LNCaP clone FGC (cell line): ENCODE results near the gene TMEM187.

Experiments used
- DNase-seq: peaks from one replicate; pipeline ENCODE4 v3.0.0-alpha.2; 2011; ENCODE audit warnings: low read depth
- H3K4me3 ChIP-seq: 2 replicates; pipeline ENCODE4 v1.5.1; 2011; ENCODE audit warnings: mild to moderate bottlenecking, low read depth, low read length, control low read depth
- TF ChIP-seq, protein P1 (sequence below): IDR thresholded peaks from 2 replicates; pipeline ENCODE4 v1.5.1; 2012; ENCODE audit warnings: mild to moderate bottlenecking; ENCODE audit not compliant: control insufficient read depth, insufficient read depth; ENCODE audit errors: extremely low read depth

Gene TMEM187

GRCh38 chrX:154020536-154021115, 48.1 kb downstream of the TMEM187 start:
- TF ChIP-seq, protein P1, sequence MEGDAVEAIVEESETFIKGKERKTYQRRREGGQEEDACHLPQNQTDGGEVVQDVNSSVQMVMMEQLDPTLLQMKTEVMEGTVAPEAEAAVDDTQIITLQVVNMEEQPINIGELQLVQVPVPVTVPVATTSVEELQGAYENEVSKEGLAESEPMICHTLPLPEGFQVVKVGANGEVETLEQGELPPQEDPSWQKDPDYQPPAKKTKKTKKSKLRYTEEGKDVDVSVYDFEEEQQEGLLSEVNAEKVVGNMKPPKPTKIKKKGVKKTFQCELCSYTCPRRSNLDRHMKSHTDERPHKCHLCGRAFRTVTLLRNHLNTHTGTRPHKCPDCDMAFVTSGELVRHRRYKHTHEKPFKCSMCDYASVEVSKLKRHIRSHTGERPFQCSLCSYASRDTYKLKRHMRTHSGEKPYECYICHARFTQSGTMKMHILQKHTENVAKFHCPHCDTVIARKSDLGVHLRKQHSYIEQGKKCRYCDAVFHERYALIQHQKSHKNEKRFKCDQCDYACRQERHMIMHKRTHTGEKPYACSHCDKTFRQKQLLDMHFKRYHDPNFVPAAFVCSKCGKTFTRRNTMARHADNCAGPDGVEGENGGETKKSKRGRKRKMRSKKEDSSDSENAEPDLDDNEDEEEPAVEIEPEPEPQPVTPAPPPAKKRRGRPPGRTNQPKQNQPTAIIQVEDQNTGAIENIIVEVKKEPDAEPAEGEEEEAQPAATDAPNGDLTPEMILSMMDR: no peak
- peak overlapping the region; percentile 60 for H3K4me3 ChIP-seq
- no peak for DNase-seq

- DNase-seq: no peak
- H3K4me3 ChIP-seq: peak overlapping the region; percentile 60; the same call in 1 of the 2 replicates
- TF ChIP-seq, protein P1: no peak
Measured at GRCh38 chrX:154021131-154021611, 48.6 kb downstream of the TMEM187 start.

DNA sequence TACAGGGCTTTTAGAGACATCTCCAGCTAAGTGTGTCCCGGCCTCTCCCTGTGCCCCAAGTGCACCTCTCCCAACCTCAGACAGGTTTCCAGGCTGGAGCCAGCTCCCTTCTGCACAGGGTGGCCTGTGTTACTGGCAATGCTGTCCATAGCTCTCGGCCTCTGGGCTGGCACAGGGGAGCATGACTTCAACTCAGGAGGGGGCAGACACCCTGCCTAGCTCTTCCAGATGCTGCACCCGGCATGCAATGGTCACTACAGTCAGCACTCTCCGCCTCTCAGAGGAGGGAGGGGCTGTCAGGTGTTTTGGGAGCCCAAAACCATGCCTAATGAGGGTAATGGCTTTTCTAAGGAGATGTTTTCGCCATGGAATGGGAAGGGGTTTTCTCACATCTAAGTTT, 49.6 kb downstream of the TMEM187 start:
- TF ChIP-seq, protein P1: no peak
- H3K4me3 ChIP-seq: no peak overlapping the region
- no peak for DNase-seq

GRCh38 chrX:154023276-154024000, 50.9 kb downstream of the TMEM187 start:
- no peak overlapping the region for H3K4me3 ChIP-seq
- TF ChIP-seq, protein P1: no peak
- no peak for DNase-seq

DNA sequence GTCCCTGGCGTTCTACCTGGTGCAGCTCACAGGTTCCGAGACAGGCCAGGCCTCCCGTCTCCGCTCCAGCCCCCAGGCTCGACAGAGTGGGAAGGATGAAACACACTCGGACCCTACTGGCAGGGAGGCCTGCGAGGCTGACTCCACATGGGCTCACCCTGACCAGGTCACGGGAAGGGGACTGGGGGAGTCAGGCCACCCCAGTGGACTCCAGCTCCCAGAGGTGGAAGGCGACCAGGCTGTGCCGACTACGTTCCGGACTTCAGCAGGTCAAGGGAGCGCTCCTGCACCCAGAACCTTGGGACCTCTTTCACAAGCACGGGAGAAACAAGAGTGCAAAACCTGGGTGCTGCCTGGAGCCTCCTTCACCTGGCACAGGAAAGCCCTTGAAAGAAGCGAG, 51.7 kb downstream of the TMEM187 start:
- no peak overlapping the region for H3K4me3 ChIP-seq
- DNase-seq: no peak
- TF ChIP-seq, protein P1: no peak

DNA sequence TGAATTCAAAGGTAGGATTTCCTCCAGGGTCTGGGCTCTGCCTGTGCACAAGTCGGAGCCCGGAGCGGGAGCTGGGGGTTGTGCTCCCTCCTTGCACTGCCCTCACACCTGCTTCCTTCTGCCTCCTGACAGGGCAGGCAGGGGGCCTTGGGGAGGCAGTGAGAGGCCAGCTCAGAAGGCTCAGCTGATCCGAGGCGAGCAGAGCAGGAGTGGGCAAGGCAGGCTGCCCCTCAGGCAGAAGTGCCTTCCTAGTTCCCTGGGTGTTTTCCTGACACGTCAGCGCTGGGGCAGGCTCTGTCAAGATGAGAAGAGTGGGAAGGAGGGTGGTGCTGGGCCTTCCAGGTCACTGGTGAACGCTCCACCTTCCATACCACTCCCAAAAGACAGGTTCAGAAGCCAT, 52.7 kb downstream of the TMEM187 start:
- TF ChIP-seq, protein P1: no peak
- H3K4me3 ChIP-seq: no peak overlapping the region
- DNase-seq: no peak
